ENCODE data around the gene MAJIN.

- no peak for TF ChIP-seq CTCF (IDR thresholded peaks at IDR 0.05; ENCODE audit: borderline replicate concordance, extremely low read depth, low read length, poor library complexity, severe bottlenecking)
- TF ChIP-seq EZH2 (IDR thresholded peaks at IDR 0.05; ENCODE audit: borderline replicate concordance, low read depth, low read length, severe bottlenecking) = no peak
Measured at GRCh38 chr11:64999478-64999877, 27.6 kb upstream of the MAJIN start.

Measured in DND-41 (cell line).